HepG2 (cell line): Measurements from ENCODE around the gene CA12. TPM values are rescaled to one million over a fixed set of nuclear protein-coding genes. Genes with fewer than 3 reads are reported as not detected.
"Not testable (repeated sequence)": the region's sequence is repeated elsewhere in the genome, so short reads cannot be mapped to it uniquely, and the experiment has no call there.

Source experiments
- ATAC-seq: fragments of 200-7000 bp; cut with Tn5 transposase; 3 replicates; pipeline ENCODE4 v1.9.1; 2020; ENCODE audit warnings: mild to moderate bottlenecking, moderate library complexity
- BruUV-seq: library from RNA; stranded (reverse); fragments of 400-500 nt; replicated peaks from 2 replicates; lab custom pipeline; 2021; lab: Mats Ljungman, UMichigan
- CTCF ChIA-PET: fragments of 300-600 bp; formaldehyde crosslinking; extraction: SDS; loops from one replicate; lab custom pipeline; 2021; ENCODE audit warnings: low total read pairs, inconsistent platforms, low intra/inter-chr PET ratio; lab: Yijun Ruan, JAX
- POLR2A ChIA-PET: fragments of 350-600 bp; sonication (Branson Sonifier 250); formaldehyde crosslinking; loops from one replicate; lab custom pipeline; 2020; ENCODE audit warnings: antibody characterized with exemption, inconsistent platforms; lab: Yijun Ruan, JAX
- DNase-seq: peaks from one replicate; pipeline ENCODE4 v3.0.0-alpha.2; 2015; ENCODE audit warnings: low spot score
- FAIRE-seq: peaks from 3 replicates; lab custom pipeline; 2011; peaks lifted over from hg19 to GRCh38; lab: Jason Lieb, UNC
- H2AFZ ChIP-seq: one replicate; pipeline ENCODE4 v1.6.1; 2011; ENCODE audit warnings: low read length, inconsistent platforms
- H3K27ac ChIP-seq: fragments of 300-600 bp; 3 replicates; pipeline ENCODE4 v1.8.0; 2011; ENCODE audit warnings: mixed run types, mild to moderate bottlenecking, mixed read lengths, low read length, inconsistent platforms; ENCODE audit not compliant: insufficient read depth; ENCODE audit errors: extremely low read length
- H3K27me3 ChIP-seq, 2 experiments: fragments of 200-600 bp in 1 of 2; 2 replicates in 1 of 2; 3 replicates in 1 of 2; pipeline versions ENCODE4 v1.6.0 to v1.8.0; 2011; ENCODE audit warnings: low read length in 2 of 2, mild to moderate bottlenecking in 2 of 2, moderate library complexity in 2 of 2, inconsistent platforms in 1 of 2; ENCODE audit not compliant: insufficient read depth in 2 of 2, control insufficient read depth in 1 of 2
- H3K36me3 ChIP-seq, 2 experiments: fragments of 200-600 bp in 1 of 2; replicated peaks in 1 of 2; 2 replicates in 1 of 2; 3 replicates in 1 of 2; pipeline versions ENCODE4 v1.5.1 to v1.8.0; 2011; ENCODE audit warnings: low read length in 2 of 2, inconsistent platforms in 1 of 2; ENCODE audit not compliant: insufficient read depth in 2 of 2, control insufficient read depth in 1 of 2
- H3K4me1 ChIP-seq: 2 replicates; pipeline ENCODE4 v1.5.1; 2012; ENCODE audit warnings: low read length, inconsistent platforms; ENCODE audit not compliant: insufficient read depth
- H3K4me2 ChIP-seq: 2 replicates; pipeline ENCODE4 v1.6.0; 2011; ENCODE audit warnings: low read depth, low read length, inconsistent platforms
- H3K4me3 ChIP-seq, 3 experiments: fragments of 200-600 bp in 1 of 3; sonication (generic), shearing (Covaris generic) in 1 of 3; replicated peaks in 1 of 3; 2 replicates each; pipeline ENCODE4 v1.5.1; 2011 to 2016; ENCODE audit warnings: low read length in 3 of 3, inconsistent platforms in 2 of 3, low read depth in 2 of 3, mild to moderate bottlenecking in 2 of 3, control low read depth in 1 of 3, mixed read lengths in 1 of 3; ENCODE audit not compliant: insufficient read depth in 1 of 3
- H3K79me2 ChIP-seq: one replicate; pipeline ENCODE4 v1.6.1; 2011; ENCODE audit warnings: low read length, inconsistent platforms; ENCODE audit not compliant: insufficient read depth
- H3K9ac ChIP-seq: 2 replicates; pipeline ENCODE4 v1.6.0; 2011; ENCODE audit warnings: mild to moderate bottlenecking, low read depth, low read length, inconsistent platforms; ENCODE audit not compliant: insufficient read depth
- H3K9me3 ChIP-seq: 2 replicates; pipeline ENCODE4 v1.5.1; 2012; ENCODE audit warnings: mild to moderate bottlenecking, low read length
- H4K20me1 ChIP-seq: 2 replicates; pipeline ENCODE4 v1.6.0; 2011; ENCODE audit warnings: inconsistent platforms, mild to moderate bottlenecking, low read length, moderate library complexity; ENCODE audit not compliant: insufficient read depth
- CAMTA2 ChIP-seq: sonication (generic); formaldehyde crosslinking; IDR thresholded peaks from 2 replicates; pipeline ENCODE4 v1.4.0; 2020; ENCODE audit warnings: mild to moderate bottlenecking, missing genetic modification reagents, borderline replicate concordance
- FOXC1 ChIP-seq: sonication (generic); formaldehyde crosslinking; IDR thresholded peaks from 2 replicates; pipeline ENCODE4 v1.8.0; 2022; ENCODE audit warnings: mild to moderate bottlenecking, missing genetic modification reagents, borderline replicate concordance
- HNF1A ChIP-seq, 2 experiments: sonication (generic) in 1 of 2; formaldehyde crosslinking in 1 of 2; IDR thresholded peaks; 2 replicates each; pipeline versions ENCODE4 v1.4.0 to v1.6.1; 2016 to 2020; ENCODE audit warnings: borderline replicate concordance in 1 of 2, low read depth in 1 of 2, mild to moderate bottlenecking in 1 of 2, missing genetic modification reagents in 1 of 2
- NKX3-1 ChIP-seq: sonication (generic); formaldehyde crosslinking; IDR thresholded peaks from 2 replicates; pipeline ENCODE4 v1.5.0; 2020; ENCODE audit warnings: missing genetic modification reagents
- PRMT3 ChIP-seq: sonication (generic); formaldehyde crosslinking; IDR thresholded peaks from 2 replicates; pipeline ENCODE4 v1.8.1; 2022; ENCODE audit warnings: low read depth, mild to moderate bottlenecking, moderate library complexity, missing genetic modification reagents, borderline replicate concordance
- RBM22 ChIP-seq: fragments of 200-400 bp; formaldehyde crosslinking; optimal IDR thresholded peaks from 2 replicates; pipeline ENCODE3; 2017; ENCODE audit warnings: mild to moderate bottlenecking, low read length, moderate library complexity
- SMARCE1 ChIP-seq: fragments of 450-650 bp; IDR thresholded peaks from 2 replicates; pipeline ENCODE4 v1.6.1; 2017; ENCODE audit warnings: borderline replicate concordance
- YEATS4 ChIP-seq: sonication (generic); formaldehyde crosslinking; IDR thresholded peaks from 2 replicates; pipeline ENCODE4 v1.4.0; 2020; ENCODE audit warnings: missing genetic modification reagents, borderline replicate concordance
- ZBTB3 ChIP-seq: sonication (generic); formaldehyde crosslinking; IDR thresholded peaks from 2 replicates; pipeline ENCODE4 v1.4.0; 2020; ENCODE audit warnings: low read depth, mild to moderate bottlenecking, moderate library complexity, missing genetic modification reagents, borderline replicate concordance
- ZNF619 ChIP-seq: sonication (generic); formaldehyde crosslinking; IDR thresholded peaks from 2 replicates; pipeline ENCODE4 v1.4.0; 2020; ENCODE audit warnings: mild to moderate bottlenecking, missing genetic modification reagents
- ZNF792 ChIP-seq: IDR thresholded peaks from 2 replicates; pipeline ENCODE4 v1.6.1; 2016
- WGBS: methylation state at CpG from one replicate; pipeline ENCODE4 v1.1.6; 2017; ENCODE audit warnings: low lambda C conversion rate; 5-methylcytosine and 5-hydroxymethylcytosine counted together
- in situ Hi-C: cut with HindIII; loops from 2 replicates; pipeline ENCODE4 v1.10.0; 2017; ENCODE audit warnings: low pct_unique_long_range_greater_than_20kb; ENCODE audit not compliant: extremely low pct_ligation_motif_present
- intact Hi-C: fragments of 100-400 bp; cut with micrococcal nuclease; formaldehyde crosslinking; loops from one replicate; pipeline ENCODE4 v1.10.0; 2022; ENCODE audit not compliant: unreplicated experiment
- polyA plus RNA-seq, 8 experiments: library from polyadenylated mRNA; depleted of rRNA in 3 of 8; stranded (reverse) in 7 of 8; unstranded in 1 of 8; fragments of >200 nt; fragmentation: Illumina TruSeq in 4 of 8; extraction: Trizol in 4 of 8; gene quantifications; 2 replicates each; pipeline versions ENCODE4 v1.2.1 to v1.2.3, GENCODE V29; 2011 to 2016; ENCODE audit warnings: low read depth in 4 of 8, missing spikeins in 1 of 8, mixed read lengths in 1 of 8; ENCODE audit not compliant: insufficient read depth in 1 of 8
- total RNA-seq, 5 experiments: library from RNA; depleted of rRNA; stranded (reverse); fragments of >200 nt; fragmentation: Illumina TruSeq; extraction: Trizol; gene quantifications; 2 replicates each; pipeline ENCODE4 v1.2.3, GENCODE V29; 2016; ENCODE audit warnings: low read depth in 1 of 5
- TF ChIP-seq, protein P1 (sequence below): sonication (generic); formaldehyde crosslinking; IDR thresholded peaks from 2 replicates; pipeline ENCODE4 v1.5.0; 2020; ENCODE audit warnings: missing genetic modification reagents

The CA12 gene
- total and polyA plus RNA-seq, 2 of the 13 experiments (the other 11 are each of a cell fraction or from before 2014, with no cell fraction given): 0.07 to 0.20 TPM

DNA sequence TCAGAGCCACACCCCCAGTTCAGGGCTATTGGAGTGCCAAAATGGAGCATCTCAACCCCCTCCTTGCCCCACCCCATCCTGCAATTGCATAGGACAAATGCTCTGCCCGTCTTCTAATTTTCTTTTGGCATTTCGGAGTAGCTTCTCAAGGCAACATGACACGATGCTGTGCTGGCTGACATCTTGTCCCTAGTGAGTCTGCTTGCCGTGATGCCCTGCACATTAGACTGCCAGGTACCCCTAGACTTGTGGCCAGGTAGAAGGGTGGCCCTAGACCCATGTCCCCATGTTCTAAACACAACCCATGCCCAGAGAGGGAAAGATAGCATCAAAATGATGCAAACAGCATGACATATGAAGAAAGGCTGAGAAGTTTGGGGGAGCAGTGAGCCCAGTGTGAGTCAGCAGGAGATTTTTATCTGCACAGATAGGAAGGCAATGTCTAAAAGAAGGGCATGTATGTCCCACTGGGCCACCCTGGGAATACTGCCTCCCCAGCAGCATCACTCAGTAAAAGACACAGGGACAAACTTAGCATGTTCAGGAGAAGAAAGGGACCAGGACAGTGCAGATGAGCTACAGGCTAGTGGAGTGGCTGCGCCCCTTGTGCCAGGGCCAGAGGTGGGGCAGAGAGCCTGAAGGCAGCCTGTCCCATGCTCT, 36.8 kb downstream of the CA12 start:
- FAIRE-seq (no peak), ATAC-seq (no peak), DNase-seq (no peak)
- Histone ChIP-seq H3K27ac (no peak overlapping the region), H3K4me3 (no peak overlapping the region), H3K9ac (no peak overlapping the region), H3K4me1 (peaks cover 5% of the 10 kb centered on the region; the same call in 1 of the 2 replicates), H4K20me1 (no peaks in the 10 kb centered on the region), H3K4me2 (no peak overlapping the region), H3K79me2 (no peaks in the 10 kb centered on the region), H3K9me3 (no peaks in the 10 kb centered on the region), H3K36me3 (no peaks in the 10 kb centered on the region)
- ChIA-PET POLR2A (no interaction called here), CTCF (no interaction called here)
- intact Hi-C loops: no loop called here
- WGBS: 34% methylated on average over 4 of the region's 5 CpGs
- no TSS peak for BruUV-seq
- in situ Hi-C loops: no loop called here
- TF ChIP-seq YEATS4 (no peak), ZNF792 (CRISPR knock-in tag) (no peak), RBM22 (no peak), CAMTA2 (CRISPR knock-in tag) (no peak), ZBTB3 (CRISPR knock-in tag) (no peak), ZNF619 (CRISPR knock-in tag) (no peak), FOXC1 (no peak), NKX3-1 (CRISPR knock-in tag) (no peak), HNF1A (IDR thresholded peaks at IDR 0.05; ENCODE audit: low read depth) (no peak), HNF1A (CRISPR knock-in tag; IDR thresholded peaks at IDR 0.05; ENCODE audit: borderline replicate concordance) (no peak), SMARCE1 (no peak), PRMT3 (CRISPR knock-in tag) (no peak)
- TF ChIP-seq, protein P1, sequence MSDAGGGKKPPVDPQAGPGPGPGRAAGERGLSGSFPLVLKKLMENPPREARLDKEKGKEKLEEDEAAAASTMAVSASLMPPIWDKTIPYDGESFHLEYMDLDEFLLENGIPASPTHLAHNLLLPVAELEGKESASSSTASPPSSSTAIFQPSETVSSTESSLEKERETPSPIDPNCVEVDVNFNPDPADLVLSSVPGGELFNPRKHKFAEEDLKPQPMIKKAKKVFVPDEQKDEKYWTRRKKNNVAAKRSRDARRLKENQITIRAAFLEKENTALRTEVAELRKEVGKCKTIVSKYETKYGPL: no peak
- TF ChIP-seq, all 625 proteins: peak for 0
- Histone ChIP-seq H2AFZ (no peak overlapping the region), H3K27me3 (peaks cover 0 to 3% of the 10 kb centered on the region in 2 experiments; a peak in 2 of 5 replicates)

DNA sequence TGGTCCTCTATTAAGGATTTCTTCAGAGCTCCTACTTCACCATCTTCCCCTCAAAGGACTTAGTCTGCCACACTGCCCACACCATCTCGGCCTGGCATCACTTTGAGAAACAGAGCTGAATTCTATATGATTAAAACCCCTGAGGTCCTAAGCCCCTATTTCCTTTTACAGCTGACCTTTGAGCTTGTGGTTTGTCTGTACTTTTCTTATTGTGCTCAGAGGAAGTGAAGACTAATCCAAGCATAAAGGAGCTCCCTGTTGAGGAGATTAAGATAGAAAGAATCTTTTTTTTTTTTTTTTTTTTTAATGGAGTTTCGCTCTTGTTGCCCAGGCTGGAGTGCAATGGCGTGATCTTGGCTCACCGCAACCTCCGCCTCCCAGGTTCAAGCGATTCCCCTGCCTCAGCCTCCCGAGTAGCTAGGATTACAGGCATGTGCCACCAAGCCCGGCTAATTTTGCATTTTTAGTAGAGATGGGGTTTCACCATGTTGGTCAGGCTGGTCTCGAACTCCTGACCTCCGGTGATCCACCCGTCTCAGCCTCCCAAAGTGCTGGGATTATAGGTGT, 38.6 kb downstream of the CA12 start:
- intact Hi-C loops, H3K36me3 ChIP-seq, ATAC-seq, H4K20me1 ChIP-seq, H2AFZ ChIP-seq, POLR2A ChIA-PET, H3K4me2 ChIP-seq, CTCF ChIA-PET, BruUV-seq, in situ Hi-C loops, H3K27ac ChIP-seq, H3K4me3 ChIP-seq, H3K9me3 ChIP-seq, H3K79me2 ChIP-seq, H3K9ac ChIP-seq, DNase-seq, H3K4me1 ChIP-seq, FAIRE-seq: not testable (repeated sequence)
- peaks cover 3 to 10% of the 10 kb centered on the region in 2 experiments; a peak in 2 of 5 replicates for H3K27me3 ChIP-seq
- 68% methylated on average over 11 of the region's 11 CpGs for WGBS
